Endothelial cell of umbilical vein (primary cell): Measurements from ENCODE around the gene KCNC4. TPM values are rescaled to one million over a fixed set of nuclear protein-coding genes. Genes with fewer than 3 reads are reported as not detected.

Experiments
- BruUV-seq: library from RNA; stranded (reverse); fragments of 400-500 nt; replicated peaks from 2 replicates; lab custom pipeline; 2021; lab: Mats Ljungman, UMichigan
- CTCF ChIA-PET: fragments of 300-600, 350-600 bp; sonication (Branson Sonifier 250); formaldehyde crosslinking; loops from one replicate; lab custom pipeline; 2021; ENCODE audit warnings: antibody characterized with exemption, inconsistent platforms; lab: Charles Lee
- POLR2A ChIA-PET: fragments of 300-600, 350-600 bp; sonication (Branson Sonifier 250); formaldehyde crosslinking; loops from one replicate; lab custom pipeline; 2021; ENCODE audit warnings: antibody characterized with exemption, inconsistent platforms; lab: Charles Lee
- DNase-seq: peaks from one replicate; pipeline ENCODE4 v3.0.0-alpha.2; 2011; ENCODE audit warnings: low read depth, low spot score
- FAIRE-seq: peaks from 2 replicates; lab custom pipeline; 2011; peaks lifted over from hg19 to GRCh38; lab: Jason Lieb, UNC
- H2AFZ ChIP-seq: 2 replicates; pipeline ENCODE4 v1.6.0; 2012; ENCODE audit warnings: low read depth, low read length, control low read depth, inconsistent platforms
- H3K27ac ChIP-seq: 2 replicates; pipeline ENCODE4 v1.5.1; 2011; ENCODE audit warnings: low read depth, mild to moderate bottlenecking, control low read depth, low read length, moderate library complexity; ENCODE audit not compliant: insufficient read depth
- H3K27me3 ChIP-seq, 2 experiments: 2 replicates each; pipeline versions ENCODE4 v1.6.0 to v1.6.1; 2011; ENCODE audit warnings: low read length in 2 of 2, mixed read lengths in 1 of 2; ENCODE audit not compliant: control insufficient read depth in 2 of 2, insufficient read depth in 2 of 2
- H3K36me3 ChIP-seq, 2 experiments: 2 replicates in 1 of 2; 3 replicates in 1 of 2; pipeline ENCODE4 v1.5.1; 2011; ENCODE audit warnings: low read length in 2 of 2, mild to moderate bottlenecking in 1 of 2, moderate library complexity in 1 of 2; ENCODE audit not compliant: control insufficient read depth in 2 of 2, insufficient read depth in 2 of 2; ENCODE audit errors: extremely low read depth in 1 of 2
- H3K4me1 ChIP-seq: 3 replicates; pipeline ENCODE4 v1.5.1; 2011; ENCODE audit warnings: mild to moderate bottlenecking, low read length; ENCODE audit not compliant: control insufficient read depth, insufficient read depth; ENCODE audit errors: extremely low read depth
- H3K4me2 ChIP-seq: 2 replicates; pipeline ENCODE4 v1.6.1; 2011; ENCODE audit warnings: low read length, control low read depth, mixed read lengths; ENCODE audit not compliant: insufficient read depth
- H3K4me3 ChIP-seq, 3 experiments: fragments of 200-600 bp in 1 of 3; sonication (generic), shearing (Covaris generic) in 1 of 3; replicated peaks in 1 of 3; 2 replicates each; pipeline ENCODE4 v1.5.1; 2011 to 2016; ENCODE audit warnings: control low read depth in 3 of 3, low read length in 3 of 3, mild to moderate bottlenecking in 2 of 3, inconsistent platforms in 1 of 3, low read depth in 1 of 3, moderate library complexity in 1 of 3; ENCODE audit not compliant: insufficient read depth in 1 of 3
- H3K79me2 ChIP-seq: 2 replicates; pipeline ENCODE4 v1.6.0; 2012; ENCODE audit warnings: low read length, inconsistent platforms; ENCODE audit not compliant: control insufficient read depth, insufficient read depth
- H3K9ac ChIP-seq: replicated peaks from 2 replicates; pipeline ENCODE3; 2011; ENCODE audit warnings: low read length, control low read depth; ENCODE audit not compliant: insufficient read depth; ENCODE audit errors: extremely low read depth
- H3K9me1 ChIP-seq: replicated peaks from 3 replicates; pipeline ENCODE4 v1.6.0; 2011; ENCODE audit warnings: mild to moderate bottlenecking, low read length; ENCODE audit not compliant: control insufficient read depth, insufficient read depth; ENCODE audit errors: extremely low read depth
- H3K9me3 ChIP-seq: replicated peaks from 2 replicates; pipeline ENCODE4 v1.5.1; 2012; ENCODE audit warnings: low read length, inconsistent platforms; ENCODE audit not compliant: control insufficient read depth, insufficient read depth
- H4K20me1 ChIP-seq: replicated peaks from 2 replicates; pipeline ENCODE3; 2011; ENCODE audit warnings: mild to moderate bottlenecking, low read length; ENCODE audit not compliant: control insufficient read depth, insufficient read depth; ENCODE audit errors: extremely low read depth
- CTCF ChIP-seq, 2 donors: IDR thresholded peaks; 1 replicate in 1 of 2; 2 replicates in 1 of 2; pipeline ENCODE4 v1.5.1; 2011; ENCODE audit warnings: low read length in 2 of 2, mild to moderate bottlenecking in 2 of 2, moderate library complexity in 2 of 2, control low read depth in 1 of 2, inconsistent platforms in 1 of 2, low read depth in 1 of 2; ENCODE audit not compliant: insufficient read depth in 1 of 2; ENCODE audit errors: extremely low read depth in 1 of 2
- EZH2 ChIP-seq: IDR thresholded peaks from 2 replicates; pipeline ENCODE4 v1.6.1; 2012; ENCODE audit warnings: borderline replicate concordance, low read depth, mild to moderate bottlenecking, moderate library complexity, low read length, inconsistent platforms; ENCODE audit not compliant: severe bottlenecking
- FOS ChIP-seq: IDR thresholded peaks from 2 replicates; pipeline ENCODE4 v1.6.1; 2011; ENCODE audit warnings: mild to moderate bottlenecking, low read length, moderate library complexity, borderline replicate concordance; ENCODE audit not compliant: insufficient read depth
- JUN ChIP-seq: IDR thresholded peaks from 2 replicates; pipeline ENCODE4 v1.6.1; 2011; ENCODE audit warnings: borderline replicate concordance, low read depth; ENCODE audit not compliant: insufficient read length, insufficient read depth
- MAX ChIP-seq: IDR thresholded peaks from 2 replicates; pipeline ENCODE4 v1.6.1; 2011; ENCODE audit not compliant: insufficient read depth, insufficient read length
- MYC ChIP-seq: IDR thresholded peaks from one replicate; pipeline ENCODE4 v1.6.1; 2011; ENCODE audit warnings: mild to moderate bottlenecking, low read depth, low read length
- POLR2A ChIP-seq: IDR thresholded peaks from 2 replicates; pipeline ENCODE4 v1.6.1; 2012; ENCODE audit warnings: low read depth, mild to moderate bottlenecking, control low read depth, low read length
- POLR2AphosphoS5 ChIP-seq: IDR thresholded peaks from 2 replicates; pipeline ENCODE4 v1.6.1; 2012; ENCODE audit warnings: low read depth, mild to moderate bottlenecking, control low read depth, low read length, moderate library complexity; ENCODE audit not compliant: insufficient read depth
- dilution Hi-C: fragments of 300-500 bp; cut with MboI; formaldehyde crosslinking; loops from one replicate; pipeline ENCODE4 v1.15.0; 2019; ENCODE audit warnings: low sequenced_read_pairs; ENCODE audit not compliant: extremely low pct_ligation_motif_present
- intact Hi-C: fragments of 100-400 bp; cut with micrococcal nuclease; formaldehyde crosslinking; loops from one replicate; pipeline ENCODE4 v1.10.0; 2022
- polyA plus RNA-seq, 4 experiments: library from polyadenylated mRNA; depleted of rRNA in 3 of 4; stranded (reverse) in 3 of 4; unstranded in 1 of 4; fragments of >200 nt; gene quantifications; 2 replicates each; pipeline versions ENCODE4 v1.2.1 to v1.2.3, GENCODE V29; 2011 to 2012; ENCODE audit warnings: missing spikeins in 1 of 4
- total RNA-seq: library from RNA; stranded (reverse); gene quantifications from 2 replicates; pipeline ENCODE4 v1.2.3, GENCODE V29; 2021

The KCNC4 gene
- total and polyA plus RNA-seq, 2 donors (not counting 3 experiments of a cell fraction or from before 2014, with no cell fraction given), result 6.7 to 22.5 TPM

GRCh38 chr1:110173466-110174105 is 36.5 kb upstream of the KCNC4 start:
- CTCF ChIA-PET, result no interaction called here
- BruUV-seq, result no TSS peak

GRCh38 chr1:110174961-110175360 is 35.2 kb upstream of the KCNC4 start:
- H3K4me2 ChIP-seq, result no peak overlapping the region
- H3K9ac ChIP-seq, result no peak overlapping the region
- H3K9me3 ChIP-seq, result no peaks in the 10 kb centered on the region
- DNase-seq (no peak), FAIRE-seq (no peak)
- H2AFZ ChIP-seq, result no peak overlapping the region
- no peaks in the 10 kb centered on the region for H3K9me1 ChIP-seq
- TF ChIP-seq MYC (no peak), EZH2 (no peak), POLR2AphosphoS5 (no peak), FOS (no peak), POLR2A (no peak), CTCF (IDR thresholded peaks at IDR 0.05; ENCODE audit: extremely low read depth in 1 of 2, insufficient read depth in 1 of 2, low read depth in 1 of 2, low read length in 2 of 2) (no peak), MAX (no peak), JUN (no peak)
- H3K36me3 ChIP-seq, result no peaks in the 10 kb centered on the region
- no peaks in the 10 kb centered on the region for H3K4me1 ChIP-seq
- ChIA-PET CTCF (interaction anchor here (1.2 to 2.1 kb wide), 3 partner anchors 22 to 87 kb away, joined by 4 to 9 read pairs (median 5); no protein-coding TSS in a partner anchor), POLR2A (no interaction called here)
- no peaks in the 10 kb centered on the region for H3K79me2 ChIP-seq
- intact Hi-C loops, result no loop called here
- no TSS peak for BruUV-seq
- H3K4me3 ChIP-seq, result no peak overlapping the region
- peaks cover 0 to 3% of the 10 kb centered on the region in 2 experiments for H3K27me3 ChIP-seq
- H3K27ac ChIP-seq, result no peak overlapping the region
- no peaks in the 10 kb centered on the region for H4K20me1 ChIP-seq
- dilution Hi-C loops, result no loop called here

More at GRCh38 chr1:110173466-110174105, 36.5 kb upstream of the KCNC4 start:
- Histone ChIP-seq H3K4me1 (no peaks in the 10 kb centered on the region), H3K9ac (no peak overlapping the region), H2AFZ (no peak overlapping the region), H3K79me2 (no peaks in the 10 kb centered on the region), H4K20me1 (no peaks in the 10 kb centered on the region), H3K27me3 (peaks cover 0 to 3% of the 10 kb centered on the region in 2 experiments), H3K4me2 (no peak overlapping the region), H3K4me3 (no peak overlapping the region), H3K36me3 (no peaks in the 10 kb centered on the region), H3K9me1 (no peaks in the 10 kb centered on the region), H3K9me3 (no peaks in the 10 kb centered on the region), H3K27ac (no peak overlapping the region)
- DNase-seq, result no peak
- POLR2A ChIA-PET, result no interaction called here
- no peak for TF ChIP-seq MYC
- intact Hi-C loops (no loop called here), dilution Hi-C loops (no loop called here)
- FAIRE-seq, result no peak
